Fibroblast of skin of abdomen (primary cell): ENCODE data around the gene ZNF74. TPM values are rescaled to one million over a fixed set of nuclear protein-coding genes. Genes with fewer than 3 reads are reported as not detected.
"Not testable (repeated sequence)": the region's sequence is repeated elsewhere in the genome, so short reads cannot be mapped to it uniquely, and the experiment has no call there.

Source experiments
- DNase-seq: peaks from one replicate; pipeline ENCODE4 v3.0.0-alpha.2; 2013
- polyA plus RNA-seq, 2 experiments: library from polyadenylated mRNA; unstranded; fragments of 120-200 nt; gene quantifications; one replicate each; pipeline ENCODE4 v1.2.1, GENCODE V29; 2013; ENCODE audit not compliant: insufficient read length in 2 of 2

ZNF74 gene
- polyA plus RNA-seq (2013, experiment 1 of 2; ENCODE audit: insufficient read length): 8.6 TPM
- 9.9 TPM for polyA plus RNA-seq (2013, experiment 2 of 2; ENCODE audit: insufficient read length)

GRCh38 chr22:20393705-20394476 lies at the start of gene ZNF74:
Gene ZNF74 (plus strand): TSS chr22:20394151. CDS start chr22:20394629, 478 bp downstream.
- peak; percentile 93 for DNase-seq

- DNase-seq: not testable (repeated sequence)
Measured at GRCh38 chr22:20346553-20346952, 47.4 kb upstream of the ZNF74 start.

GRCh38 chr22:20352536-20352935 lies 41.4 kb upstream of the ZNF74 start:
- DNase-seq: not testable (repeated sequence)

- no peak for DNase-seq
Measured at GRCh38 chr22:20354238-20354975, 39.5 kb upstream of the ZNF74 start.

GRCh38 chr22:20355939-20356636 lies 37.9 kb upstream of the ZNF74 start:
- not testable (repeated sequence) for DNase-seq

GRCh38 chr22:20356906-20357305 lies 37.0 kb upstream of the ZNF74 start:
- not testable (repeated sequence) for DNase-seq

GRCh38 chr22:20357967-20358366 lies 36.0 kb upstream of the ZNF74 start:
- not testable (repeated sequence) for DNase-seq

- not testable (repeated sequence) for DNase-seq
Measured at GRCh38 chr22:20358503-20359239, 35.3 kb upstream of the ZNF74 start.

GRCh38 chr22:20360261-20360660 lies 33.7 kb upstream of the ZNF74 start:
- not testable (repeated sequence) for DNase-seq

- DNase-seq: not testable (repeated sequence)
Measured at GRCh38 chr22:20360866-20361751, 32.8 kb upstream of the ZNF74 start.

GRCh38 chr22:20361752-20362229 lies 32.2 kb upstream of the ZNF74 start:
- not testable (repeated sequence) for DNase-seq

GRCh38 chr22:20362403-20362802 lies 31.5 kb upstream of the ZNF74 start:
- not testable (repeated sequence) for DNase-seq

- peak; percentile 1 for DNase-seq
Measured at GRCh38 chr22:20364335-20365260, 29.4 kb upstream of the ZNF74 start.

GRCh38 chr22:20366841-20367240 lies 27.1 kb upstream of the ZNF74 start:
- DNase-seq: not testable (repeated sequence)

- not testable (repeated sequence) for DNase-seq
Measured at GRCh38 chr22:20368875-20369274, 25.1 kb upstream of the ZNF74 start.

GRCh38 chr22:20371687-20372086 lies 22.3 kb upstream of the ZNF74 start:
- DNase-seq: not testable (repeated sequence)

GRCh38 chr22:20372406-20372854 lies 21.5 kb upstream of the ZNF74 start:
- not testable (repeated sequence) for DNase-seq

GRCh38 chr22:20373195-20373706 lies 20.7 kb upstream of the ZNF74 start:
- DNase-seq: not testable (repeated sequence)

GRCh38 chr22:20374130-20374529 lies 19.8 kb upstream of the ZNF74 start:
- not testable (repeated sequence) for DNase-seq
